ENCODE data around the gene AFG3L2. TPM values are rescaled to one million over a fixed set of nuclear protein-coding genes. Genes with fewer than 3 reads are reported as not detected.

AFG3L2 gene
- total RNA-seq, 2 donors from 2014 or later = 60.1 to 91.9 TPM

- no peak for TF ChIP-seq CTCF (IDR thresholded peaks at IDR 0.05)
- Histone ChIP-seq H3K9me3 (no peaks in the 10 kb centered on the region), H3K27ac (peak overlapping the region; percentile 96 to 100), H3K4me3 (no peak overlapping the region), H3K4me1 (peaks cover 0 to 44% of the 10 kb centered on the region in 2 donors), H3K36me3 (no peaks in the 10 kb centered on the region), H3K27me3 (no peaks in the 10 kb centered on the region)
- no peak for DNase-seq (ENCODE audit: low spot score)
These were observed 94.5 kb downstream of the AFG3L2 start for GRCh38 chr18:12282442-12283039.

- no peak for TF ChIP-seq CTCF (IDR thresholded peaks at IDR 0.05)
- Histone ChIP-seq H3K27me3 (no peaks in the 10 kb centered on the region), H3K9me3 (no peaks in the 10 kb centered on the region), H3K4me3 (no peak overlapping the region), H3K4me1 (peaks cover 0 to 44% of the 10 kb centered on the region in 2 donors), H3K27ac (peak overlapping the region; percentile 96 to 100), H3K36me3 (no peaks in the 10 kb centered on the region)
- DNase-seq (ENCODE audit: low spot score) = no peak
These were observed 95.2 kb downstream of the AFG3L2 start for GRCh38 chr18:12281861-12282260.

GRCh38 chr18:12279781-12280531 is 97.1 kb downstream of the AFG3L2 start:
- DNase-seq (ENCODE audit: low spot score) = no peak
- Histone ChIP-seq H3K27me3 (no peaks in the 10 kb centered on the region), H3K4me3 (peak overlapping the region; percentile 50 to 51), H3K9me3 (no peaks in the 10 kb centered on the region), H3K27ac (peak overlapping the region; percentile 96 to 100), H3K4me1 (peaks cover 0 to 44% of the 10 kb centered on the region in 2 donors), H3K36me3 (no peaks in the 10 kb centered on the region)
- TF ChIP-seq CTCF (IDR thresholded peaks at IDR 0.05) = no peak

Other genes starting within 250 kb of the AFG3L2 start
- 1 to 10 TPM in 1 of 2 donors, under 1 TPM in 1; 0.82 to 3.9 TPM for gene CIDEA, start 122.9 kb downstream of the AFG3L2 start, total RNA-seq
- gene TUBB6, start 69.0 kb downstream of the AFG3L2 start, total RNA-seq = 100 to 1,000 TPM; 158 to 337 TPM
- 1 to 10 TPM in 1 of 2 donors, under 1 TPM in 1; 0.98 to 1.3 TPM for gene PRELID3A, start 30.7 kb upstream of the AFG3L2 start, total RNA-seq

Data from right atrium auricular region (tissue), 2 donors.